ENCODE data around the gene TUBB4A.
A peak's percentile ranks its signal among the peaks of the same experiment; 100 is the strongest.

TUBB4A gene

GRCh38 chr19:6458695-6459261 lies 43.3 kb downstream of the TUBB4A start:
- Histone ChIP-seq H3K9ac (ENCODE audit: low read depth, low read length) (no peak overlapping the region), H3K4me3 (ENCODE audit: low read depth, low read length) (peak overlapping the region; percentile 69), H3K36me3 (ENCODE audit: control insufficient read depth, insufficient read depth, low read length) (peaks cover 14% of the 10 kb centered on the region), H3K9me3 (ENCODE audit: control insufficient read depth, insufficient read depth, low read length) (no peaks in the 10 kb centered on the region), H3K4me1 (ENCODE audit: control insufficient read depth, insufficient read depth, low read length) (peaks cover 5% of the 10 kb centered on the region), H3K27me3 (ENCODE audit: control insufficient read depth, insufficient read depth, low read length) (peaks cover 6% of the 10 kb centered on the region)

GRCh38 chr19:6457958-6458694 lies 44.0 kb downstream of the TUBB4A start:
- H3K36me3 ChIP-seq (ENCODE audit: control insufficient read depth, insufficient read depth, low read length) = peaks cover 15% of the 10 kb centered on the region
- H3K4me1 ChIP-seq (ENCODE audit: control insufficient read depth, insufficient read depth, low read length) = peaks cover 5% of the 10 kb centered on the region
- peak overlapping the region; percentile 69 for H3K4me3 ChIP-seq (ENCODE audit: low read depth, low read length)
- peaks cover 6% of the 10 kb centered on the region for H3K27me3 ChIP-seq (ENCODE audit: control insufficient read depth, insufficient read depth, low read length)
- no peaks in the 10 kb centered on the region for H3K9me3 ChIP-seq (ENCODE audit: control insufficient read depth, insufficient read depth, low read length)
- no peak overlapping the region for H3K9ac ChIP-seq (ENCODE audit: low read depth, low read length)

DNA sequence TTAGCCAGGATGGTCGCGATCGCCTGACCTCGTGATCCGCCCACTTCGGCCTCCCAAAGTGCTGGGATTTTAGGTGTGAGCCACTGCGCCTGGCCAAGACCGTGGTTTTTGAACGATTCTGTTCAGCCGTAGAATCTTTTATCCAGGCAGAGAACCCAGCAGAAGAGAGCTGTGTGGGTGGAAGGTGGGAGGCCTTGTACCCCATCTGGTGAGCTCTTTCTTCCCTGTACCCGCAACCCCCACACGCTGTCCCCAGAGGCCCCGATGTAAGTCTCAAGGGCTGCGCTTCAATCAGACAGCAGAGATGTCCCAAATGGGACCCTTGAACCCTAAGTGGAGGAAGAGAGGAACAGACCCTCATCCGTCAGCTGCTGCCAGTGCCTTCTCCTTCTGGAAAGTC lies 46.2 kb downstream of the TUBB4A start:
- no peaks in the 10 kb centered on the region for H3K9me3 ChIP-seq (ENCODE audit: control insufficient read depth, insufficient read depth, low read length)
- H3K4me1 ChIP-seq (ENCODE audit: control insufficient read depth, insufficient read depth, low read length) = peaks cover 5% of the 10 kb centered on the region
- H3K9ac ChIP-seq (ENCODE audit: low read depth, low read length) = no peak overlapping the region
- peaks cover 15% of the 10 kb centered on the region for H3K36me3 ChIP-seq (ENCODE audit: control insufficient read depth, insufficient read depth, low read length)
- no peak overlapping the region for H3K4me3 ChIP-seq (ENCODE audit: low read depth, low read length)
- H3K27me3 ChIP-seq (ENCODE audit: control insufficient read depth, insufficient read depth, low read length) = no peaks in the 10 kb centered on the region

GRCh38 chr19:6453951-6454565 lies 48.1 kb downstream of the TUBB4A start:
- Histone ChIP-seq H3K4me1 (ENCODE audit: control insufficient read depth, insufficient read depth, low read length) (peaks cover 5% of the 10 kb centered on the region), H3K4me3 (ENCODE audit: low read depth, low read length) (no peak overlapping the region), H3K9ac (ENCODE audit: low read depth, low read length) (no peak overlapping the region), H3K36me3 (ENCODE audit: control insufficient read depth, insufficient read depth, low read length) (peaks cover 15% of the 10 kb centered on the region), H3K9me3 (ENCODE audit: control insufficient read depth, insufficient read depth, low read length) (no peaks in the 10 kb centered on the region), H3K27me3 (ENCODE audit: control insufficient read depth, insufficient read depth, low read length) (no peaks in the 10 kb centered on the region)

GRCh38 chr19:6452899-6453298 lies 49.2 kb downstream of the TUBB4A start:
- Histone ChIP-seq H3K9ac (ENCODE audit: low read depth, low read length) (no peak overlapping the region), H3K9me3 (ENCODE audit: control insufficient read depth, insufficient read depth, low read length) (no peaks in the 10 kb centered on the region), H3K4me1 (ENCODE audit: control insufficient read depth, insufficient read depth, low read length) (no peaks in the 10 kb centered on the region), H3K27me3 (ENCODE audit: control insufficient read depth, insufficient read depth, low read length) (no peaks in the 10 kb centered on the region), H3K4me3 (ENCODE audit: low read depth, low read length) (no peak overlapping the region), H3K36me3 (ENCODE audit: control insufficient read depth, insufficient read depth, low read length) (peaks cover 15% of the 10 kb centered on the region)

DNA sequence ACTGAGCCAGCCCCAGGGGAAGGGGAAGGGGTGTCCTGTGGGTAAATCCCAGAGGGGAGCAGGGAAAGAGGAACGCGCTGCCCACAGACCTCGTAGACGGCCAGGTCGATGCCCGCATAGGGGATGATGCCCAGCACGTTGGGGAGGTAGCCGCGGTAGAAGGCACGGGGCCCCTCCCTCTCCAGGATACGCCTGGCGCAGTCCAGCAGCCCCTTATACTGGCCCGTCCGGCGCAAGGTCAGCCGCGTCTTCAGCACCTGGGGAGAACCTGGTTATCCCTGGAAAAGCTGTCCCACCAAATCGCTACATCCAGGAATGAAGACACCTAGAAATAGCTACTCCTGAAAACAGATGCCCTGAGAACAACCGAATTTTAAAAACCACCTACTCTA lies 49.9 kb downstream of the TUBB4A start:
- peaks cover 15% of the 10 kb centered on the region for H3K36me3 ChIP-seq (ENCODE audit: control insufficient read depth, insufficient read depth, low read length)
- H3K27me3 ChIP-seq (ENCODE audit: control insufficient read depth, insufficient read depth, low read length) = no peaks in the 10 kb centered on the region
- no peaks in the 10 kb centered on the region for H3K9me3 ChIP-seq (ENCODE audit: control insufficient read depth, insufficient read depth, low read length)
- H3K4me3 ChIP-seq (ENCODE audit: low read depth, low read length) = no peak overlapping the region
- H3K9ac ChIP-seq (ENCODE audit: low read depth, low read length) = no peak overlapping the region
- no peaks in the 10 kb centered on the region for H3K4me1 ChIP-seq (ENCODE audit: control insufficient read depth, insufficient read depth, low read length)

DNA sequence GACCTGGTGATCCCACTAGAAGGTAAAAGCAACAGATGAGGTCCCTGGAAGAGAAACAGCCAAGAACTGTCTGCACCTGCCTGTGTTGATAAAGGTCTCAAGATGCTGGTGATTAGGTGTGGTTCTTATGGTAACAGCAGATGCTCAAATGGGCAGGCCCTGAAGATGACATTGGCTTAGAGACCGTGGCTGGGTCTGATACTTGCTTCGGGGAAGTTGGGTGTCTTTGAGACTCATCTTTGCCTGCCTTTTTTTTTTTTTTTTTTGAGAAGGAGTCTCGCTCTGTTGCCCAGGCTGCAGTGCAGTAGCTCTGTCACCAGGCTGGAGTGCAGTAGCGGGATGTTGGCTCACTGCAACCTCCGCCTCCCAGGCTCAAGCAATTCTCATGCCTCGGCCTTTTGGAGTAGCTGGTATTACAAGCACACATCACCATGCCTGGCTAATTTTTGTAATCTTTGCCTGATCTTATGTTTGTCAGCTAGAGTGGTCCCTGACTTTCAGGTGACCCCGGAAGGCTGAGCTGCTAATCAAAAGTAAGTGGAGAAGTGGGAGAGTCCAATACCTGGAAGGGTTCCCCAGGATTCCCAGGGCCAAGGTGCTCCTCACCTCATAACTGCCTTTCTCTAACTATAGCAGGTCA lies 50.4 kb downstream of the TUBB4A start:
- no peaks in the 10 kb centered on the region for H3K9me3 ChIP-seq (ENCODE audit: control insufficient read depth, insufficient read depth, low read length)
- peaks cover 15% of the 10 kb centered on the region for H3K36me3 ChIP-seq (ENCODE audit: control insufficient read depth, insufficient read depth, low read length)
- H3K4me3 ChIP-seq (ENCODE audit: low read depth, low read length) = no peak overlapping the region
- no peak overlapping the region for H3K9ac ChIP-seq (ENCODE audit: low read depth, low read length)
- no peaks in the 10 kb centered on the region for H3K4me1 ChIP-seq (ENCODE audit: control insufficient read depth, insufficient read depth, low read length)
- no peaks in the 10 kb centered on the region for H3K27me3 ChIP-seq (ENCODE audit: control insufficient read depth, insufficient read depth, low read length)

DNA sequence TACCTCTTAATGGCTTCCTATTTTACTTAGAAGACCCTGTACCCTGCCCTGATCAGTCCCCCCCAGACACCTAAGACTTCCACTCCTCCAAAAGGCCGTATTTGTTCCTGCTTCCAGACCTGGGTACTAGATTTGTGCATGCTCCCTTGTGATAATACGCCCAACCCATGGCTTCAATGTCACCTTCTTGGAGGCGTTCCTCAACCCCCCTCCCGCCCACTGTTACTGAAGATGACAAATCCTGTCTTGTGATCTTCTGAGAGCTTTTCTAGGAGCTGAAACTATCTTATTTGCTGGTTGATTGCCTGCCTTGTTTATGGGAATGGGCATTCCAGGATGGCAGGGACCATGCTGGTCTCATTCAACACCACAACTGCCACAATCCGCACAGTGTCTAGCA lies 51.9 kb downstream of the TUBB4A start:
- Histone ChIP-seq H3K36me3 (ENCODE audit: control insufficient read depth, insufficient read depth, low read length) (peaks cover 13% of the 10 kb centered on the region), H3K4me1 (ENCODE audit: control insufficient read depth, insufficient read depth, low read length) (no peaks in the 10 kb centered on the region), H3K4me3 (ENCODE audit: low read depth, low read length) (no peak overlapping the region), H3K9me3 (ENCODE audit: control insufficient read depth, insufficient read depth, low read length) (no peaks in the 10 kb centered on the region), H3K9ac (ENCODE audit: low read depth, low read length) (no peak overlapping the region), H3K27me3 (ENCODE audit: control insufficient read depth, insufficient read depth, low read length) (no peaks in the 10 kb centered on the region)

DNA sequence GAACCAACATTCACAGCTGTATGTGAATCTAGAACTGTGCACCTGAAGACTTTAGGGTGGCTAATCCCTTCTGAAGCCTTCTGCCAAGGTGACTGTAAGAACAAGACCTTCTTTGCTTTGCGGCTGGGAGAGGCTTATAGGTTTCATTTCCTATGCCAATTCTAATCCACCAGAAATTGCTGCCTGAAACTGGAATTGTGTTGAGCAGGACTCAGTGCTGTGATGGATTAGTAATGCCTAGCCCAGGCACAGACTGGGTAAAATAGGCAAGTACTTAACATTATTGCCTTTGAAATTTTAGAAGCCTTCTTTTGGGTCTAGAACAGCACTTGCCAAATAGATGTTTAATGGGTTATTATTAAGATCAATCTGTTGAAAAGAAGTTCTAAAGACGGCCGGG lies 54.1 kb downstream of the TUBB4A start:
- no peaks in the 10 kb centered on the region for H3K36me3 ChIP-seq (ENCODE audit: control insufficient read depth, insufficient read depth, low read length)
- no peak overlapping the region for H3K4me3 ChIP-seq (ENCODE audit: low read depth, low read length)
- H3K4me1 ChIP-seq (ENCODE audit: control insufficient read depth, insufficient read depth, low read length) = no peaks in the 10 kb centered on the region
- H3K27me3 ChIP-seq (ENCODE audit: control insufficient read depth, insufficient read depth, low read length) = no peaks in the 10 kb centered on the region
- H3K9ac ChIP-seq (ENCODE audit: low read depth, low read length) = no peak overlapping the region
- no peaks in the 10 kb centered on the region for H3K9me3 ChIP-seq (ENCODE audit: control insufficient read depth, insufficient read depth, low read length)

DNA sequence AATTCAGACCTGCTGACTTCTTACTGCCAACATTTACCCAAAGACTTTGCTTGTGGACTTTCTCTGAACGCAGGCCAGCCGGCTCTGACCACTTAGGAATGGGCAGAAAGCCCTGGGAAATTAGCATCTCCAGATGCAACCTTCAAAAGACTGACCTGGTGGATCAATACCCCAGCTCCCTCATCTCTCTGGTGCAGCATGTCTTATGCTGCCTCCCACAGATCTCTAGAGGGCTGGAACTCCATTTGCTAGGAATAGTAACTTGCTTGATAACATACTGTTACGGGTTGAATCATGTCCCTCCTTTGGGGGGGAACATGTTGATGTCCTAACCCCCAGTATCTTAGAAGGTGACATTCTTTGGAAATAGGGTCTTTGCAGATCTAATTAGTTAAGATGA lies 55.7 kb downstream of the TUBB4A start:
- Histone ChIP-seq H3K9me3 (ENCODE audit: control insufficient read depth, insufficient read depth, low read length) (no peaks in the 10 kb centered on the region), H3K4me1 (ENCODE audit: control insufficient read depth, insufficient read depth, low read length) (no peaks in the 10 kb centered on the region), H3K27me3 (ENCODE audit: control insufficient read depth, insufficient read depth, low read length) (no peaks in the 10 kb centered on the region), H3K36me3 (ENCODE audit: control insufficient read depth, insufficient read depth, low read length) (no peaks in the 10 kb centered on the region), H3K4me3 (ENCODE audit: low read depth, low read length) (no peak overlapping the region), H3K9ac (ENCODE audit: low read depth, low read length) (no peak overlapping the region)

All from iPS-15b (cell line).